OCI-M2 (cell line): ENCODE results near the gene TAPT1.

Experiments
- DNase-seq: peaks from one replicate; lab custom pipeline; 2025; ENCODE audit not compliant: unreplicated experiment; lab: John Stamatoyannopoulos, UW

TAPT1 gene

DNA sequence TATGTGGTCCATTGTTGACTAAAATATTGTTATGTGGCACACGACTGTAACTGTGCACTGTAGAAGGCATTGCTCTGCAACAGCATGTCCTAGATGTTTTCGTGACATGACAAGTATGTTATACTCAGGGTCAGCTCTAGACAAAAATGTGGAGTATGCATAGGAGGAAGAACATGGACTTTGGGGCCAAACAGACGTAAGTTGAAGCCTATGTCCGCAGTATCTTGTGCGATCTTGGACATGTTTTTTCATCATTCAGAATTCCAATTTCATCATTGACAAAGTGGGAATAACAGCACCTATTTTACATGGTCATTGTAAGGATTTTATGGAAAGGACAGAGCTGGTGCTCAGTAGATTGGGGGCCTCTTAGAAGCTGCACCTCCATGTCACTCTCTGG is 114.7 kb downstream of the TAPT1 start:
- DNase-seq = no peak

DNA sequence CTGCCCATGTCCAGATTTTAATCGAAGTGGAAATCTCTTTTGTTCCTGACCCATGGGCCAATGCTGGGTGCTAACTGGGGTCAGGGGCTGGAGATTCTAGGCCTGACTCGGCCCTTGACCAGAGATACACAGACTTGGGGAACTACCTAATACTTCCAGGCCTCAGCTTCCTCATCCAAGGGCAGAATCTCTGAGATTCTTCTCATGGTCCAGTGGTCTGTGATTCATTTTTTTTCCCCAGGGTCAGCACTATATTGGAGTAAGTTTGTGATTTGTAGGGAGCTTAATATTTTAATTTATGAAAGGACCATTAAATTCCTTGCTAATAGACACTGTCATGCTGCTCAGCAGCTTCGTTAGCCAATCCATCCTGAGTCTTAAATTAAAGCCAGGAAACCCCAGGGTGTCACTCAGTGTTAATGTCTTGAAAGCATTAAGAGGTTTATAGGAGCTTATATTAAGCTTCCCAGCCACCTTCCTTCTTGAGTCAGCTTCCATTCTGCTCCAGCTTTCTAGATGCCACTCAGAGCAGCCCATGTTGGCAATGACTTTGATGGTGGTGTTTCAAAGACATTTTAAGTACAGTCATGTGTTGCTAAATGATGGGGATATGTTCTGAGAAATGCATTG is 115.5 kb downstream of the TAPT1 start:
- no peak for DNase-seq
